PC-9 (cell line): ENCODE results near the gene CELSR3. TPM values are rescaled to one million over a fixed set of nuclear protein-coding genes. Genes with fewer than 3 reads are reported as not detected.
A peak's percentile ranks its signal among the peaks of the same experiment; 100 is the strongest.

Experiments used
- BruUV-seq: library from RNA; stranded (reverse); fragments of 400-500 nt; replicated peaks from 2 replicates; lab custom pipeline; 2021; lab: Mats Ljungman, UMichigan
- CTCF ChIA-PET: fragments of 300-600 bp; sonication (Branson Sonifier 250); formaldehyde crosslinking; loops from one replicate; lab custom pipeline; 2022; ENCODE audit warnings: antibody characterized with exemption; lab: Charles Lee
- POLR2A ChIA-PET: fragments of 300-600 bp; sonication (Branson Sonifier 250); formaldehyde crosslinking; loops from one replicate; lab custom pipeline; 2022; ENCODE audit warnings: antibody characterized with exemption; ENCODE audit not compliant: unreplicated experiment; lab: Charles Lee
- DNase-seq, 2 experiments: peaks; one replicate each; pipeline versions ENCODE4 v3.0.0 to v3.0.0-alpha.2; 2015 to 2022; ENCODE audit warnings: mixed read lengths in 1 of 2
- H2AFZ ChIP-seq: fragments of 200-600 bp; sonication (generic); 2 replicates; pipeline ENCODE4 v1.8.1; 2017; ENCODE audit warnings: antibody characterized with exemption
- H3F3A ChIP-seq: fragments of 200-600 bp; sonication (generic); 2 replicates; pipeline ENCODE4 v1.8.1; 2017; ENCODE audit warnings: antibody characterized with exemption, mild to moderate bottlenecking, low read depth; ENCODE audit not compliant: insufficient read depth
- H3K27ac ChIP-seq: fragments of 200-600 bp; sonication (generic); 2 replicates; pipeline ENCODE4 v1.6.1; 2016; ENCODE audit warnings: mixed run types
- H3K27me3 ChIP-seq: fragments of 200-600 bp; sonication (generic); 2 replicates; pipeline ENCODE4 v1.6.1; 2016; ENCODE audit warnings: low read depth, mixed run types; ENCODE audit not compliant: insufficient read depth
- H3K36me3 ChIP-seq: fragments of 200-600 bp; sonication (generic); 2 replicates; pipeline ENCODE4 v1.6.1; 2016; ENCODE audit warnings: low read depth, mixed run types
- H3K4me1 ChIP-seq: fragments of 200-600 bp; sonication (generic); replicated peaks from 2 replicates; pipeline ENCODE4 v1.6.1; 2016; ENCODE audit warnings: mixed run types; ENCODE audit not compliant: insufficient read depth
- H3K4me2 ChIP-seq: fragments of 200-600 bp; sonication (generic); 2 replicates; pipeline ENCODE4 v1.6.1; 2017; ENCODE audit warnings: mixed run types
- H3K4me3 ChIP-seq: fragments of 200-600 bp; sonication (generic); 2 replicates; pipeline ENCODE4 v1.6.1; 2016; ENCODE audit warnings: mixed run types
- H3K79me2 ChIP-seq: fragments of 200-600 bp; sonication (generic); 2 replicates; pipeline ENCODE4 v1.6.1; 2017; ENCODE audit warnings: low read depth, mixed run types
- H3K9me2 ChIP-seq: fragments of 200-600 bp; sonication (generic); 2 replicates; pipeline ENCODE4 v1.8.1; 2017; ENCODE audit warnings: mild to moderate bottlenecking; ENCODE audit not compliant: insufficient read depth
- H3K9me3 ChIP-seq: fragments of 200-600 bp; sonication (generic); 2 replicates; pipeline ENCODE4 v1.8.1; 2016; ENCODE audit warnings: low read depth; ENCODE audit not compliant: insufficient read depth
- H4K20me1 ChIP-seq: fragments of 200-600 bp; sonication (generic); 2 replicates; pipeline ENCODE4 v1.8.1; 2017; ENCODE audit not compliant: insufficient read depth
- EZH2 ChIP-seq: fragments of 200-600 bp; sonication (generic); IDR thresholded peaks from 2 replicates; pipeline ENCODE4 v1.8.0; 2017; ENCODE audit warnings: antibody characterized with exemption, low read depth
- intact Hi-C: fragments of 100-400 bp; cut with micrococcal nuclease; formaldehyde crosslinking; loops from one replicate; pipeline ENCODE4 v1.10.0; 2022; ENCODE audit not compliant: unreplicated experiment
- total RNA-seq: library from RNA; stranded (reverse); gene quantifications from 2 replicates; pipeline ENCODE4 v1.2.3, GENCODE V29; 2021
- TF ChIP-seq, protein P1 (sequence below): fragments of 200-600 bp; sonication (generic); conservative IDR thresholded peaks from 2 replicates; pipeline ENCODE4 v1.6.1; 2017; ENCODE audit warnings: mixed run types, antibody characterized with exemption, mild to moderate bottlenecking, moderate library complexity

The CELSR3 gene
- total RNA-seq, 1 experiment from 2014 or later = 9.9 TPM

DNA sequence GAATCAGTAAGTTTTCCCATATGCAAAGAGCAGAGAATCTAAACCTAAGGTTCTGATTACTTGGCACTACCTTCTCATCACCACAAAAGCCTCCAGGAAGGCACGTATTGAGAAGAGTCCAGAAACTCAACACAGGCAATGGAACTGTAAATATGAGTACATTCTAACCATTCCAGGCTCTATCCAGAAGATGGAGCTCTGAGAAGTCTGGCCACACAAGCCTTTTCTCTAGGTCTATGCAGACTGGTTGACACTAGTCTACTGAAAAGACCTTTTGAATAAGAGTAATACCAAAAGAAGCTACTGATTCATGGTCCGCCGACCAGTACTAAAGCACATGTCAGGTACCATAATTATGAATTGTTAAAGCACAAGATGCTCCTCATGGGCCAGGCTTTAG lies 35.3 kb upstream of the CELSR3 start:
- Histone ChIP-seq H3F3A (peaks cover 43% of the 10 kb centered on the region), H3K27ac (no peak overlapping the region), H3K9me2 (no peaks in the 10 kb centered on the region), H2AFZ (no peak overlapping the region), H3K79me2 (peaks cover 80% of the 10 kb centered on the region), H3K27me3 (no peaks in the 10 kb centered on the region), H3K4me1 (peaks cover 18% of the 10 kb centered on the region), H3K4me2 (no peak overlapping the region), H3K4me3 (no peak overlapping the region), H3K36me3 (peaks cover 10% of the 10 kb centered on the region), H3K9me3 (no peaks in the 10 kb centered on the region), H4K20me1 (peaks cover 94% of the 10 kb centered on the region)
- TF ChIP-seq, protein P1, sequence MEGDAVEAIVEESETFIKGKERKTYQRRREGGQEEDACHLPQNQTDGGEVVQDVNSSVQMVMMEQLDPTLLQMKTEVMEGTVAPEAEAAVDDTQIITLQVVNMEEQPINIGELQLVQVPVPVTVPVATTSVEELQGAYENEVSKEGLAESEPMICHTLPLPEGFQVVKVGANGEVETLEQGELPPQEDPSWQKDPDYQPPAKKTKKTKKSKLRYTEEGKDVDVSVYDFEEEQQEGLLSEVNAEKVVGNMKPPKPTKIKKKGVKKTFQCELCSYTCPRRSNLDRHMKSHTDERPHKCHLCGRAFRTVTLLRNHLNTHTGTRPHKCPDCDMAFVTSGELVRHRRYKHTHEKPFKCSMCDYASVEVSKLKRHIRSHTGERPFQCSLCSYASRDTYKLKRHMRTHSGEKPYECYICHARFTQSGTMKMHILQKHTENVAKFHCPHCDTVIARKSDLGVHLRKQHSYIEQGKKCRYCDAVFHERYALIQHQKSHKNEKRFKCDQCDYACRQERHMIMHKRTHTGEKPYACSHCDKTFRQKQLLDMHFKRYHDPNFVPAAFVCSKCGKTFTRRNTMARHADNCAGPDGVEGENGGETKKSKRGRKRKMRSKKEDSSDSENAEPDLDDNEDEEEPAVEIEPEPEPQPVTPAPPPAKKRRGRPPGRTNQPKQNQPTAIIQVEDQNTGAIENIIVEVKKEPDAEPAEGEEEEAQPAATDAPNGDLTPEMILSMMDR = no peak
- TF ChIP-seq EZH2 = no peak
- no TSS peak for BruUV-seq
- intact Hi-C loops = no loop called here
- no peak for DNase-seq
- POLR2A ChIA-PET = no interaction called here
- CTCF ChIA-PET = no interaction called here

DNA sequence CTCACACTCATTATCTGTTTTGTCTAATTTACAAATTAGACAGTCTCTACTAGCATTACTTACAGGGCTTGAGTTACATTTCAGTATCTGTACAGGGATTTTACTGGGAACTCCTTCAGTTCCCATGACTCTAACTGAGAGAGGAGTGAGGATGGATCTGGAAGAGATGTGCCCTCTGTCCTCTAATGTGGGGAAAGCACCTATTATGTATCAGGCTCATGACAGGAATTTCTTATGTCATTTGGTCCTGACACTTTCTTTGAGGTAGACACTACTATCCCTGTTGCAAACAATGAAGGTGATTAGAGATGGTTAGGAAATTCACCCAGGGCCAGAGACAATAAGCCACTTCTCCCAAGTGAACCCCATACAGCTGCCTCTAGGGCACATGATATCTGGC lies 33.9 kb upstream of the CELSR3 start:
- Histone ChIP-seq H3K79me2 (peaks cover 73% of the 10 kb centered on the region), H3K4me1 (peaks cover 18% of the 10 kb centered on the region), H3K4me3 (no peak overlapping the region), H3K27ac (0 out of 2 replicates have a peak overlapping the region, but pooled peaks have one; percentile 29), H2AFZ (no peak overlapping the region), H3F3A (peaks cover 45% of the 10 kb centered on the region), H3K36me3 (peaks cover 13% of the 10 kb centered on the region), H3K9me2 (no peaks in the 10 kb centered on the region), H3K27me3 (no peaks in the 10 kb centered on the region), H4K20me1 (peaks cover 89% of the 10 kb centered on the region), H3K4me2 (no peak overlapping the region), H3K9me3 (no peaks in the 10 kb centered on the region)
- no peak for DNase-seq
- no TSS peak for BruUV-seq
- ChIA-PET CTCF (no interaction called here), POLR2A (no interaction called here)
- TF ChIP-seq, protein P1 = no peak
- no peak for TF ChIP-seq EZH2
- intact Hi-C loops = no loop called here

DNA sequence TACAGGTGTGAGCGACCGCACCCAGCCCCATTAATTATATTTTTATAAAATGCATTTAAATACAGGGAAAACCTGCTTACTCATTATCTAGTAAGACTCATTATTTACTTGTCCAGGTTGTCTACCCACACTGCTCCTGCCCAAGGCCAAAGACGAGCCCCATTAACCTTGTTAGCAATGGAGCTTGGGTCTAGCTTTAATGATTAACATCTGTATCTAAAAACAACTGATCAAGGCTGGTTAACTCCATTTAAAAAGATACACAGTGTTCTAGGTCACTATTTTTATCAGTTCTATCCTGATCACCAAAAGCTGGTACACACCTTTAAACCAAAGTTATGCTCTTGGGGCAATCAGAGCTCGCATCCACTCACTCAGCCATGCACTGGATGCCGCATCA lies 33.5 kb upstream of the CELSR3 start:
- Histone ChIP-seq H3K4me2 (no peak overlapping the region), H2AFZ (no peak overlapping the region), H3K27me3 (no peaks in the 10 kb centered on the region), H3K79me2 (peaks cover 69% of the 10 kb centered on the region), H4K20me1 (peaks cover 85% of the 10 kb centered on the region), H3K4me3 (no peak overlapping the region), H3K36me3 (peaks cover 13% of the 10 kb centered on the region), H3K4me1 (peaks cover 18% of the 10 kb centered on the region), H3K9me2 (no peaks in the 10 kb centered on the region), H3K9me3 (no peaks in the 10 kb centered on the region), H3F3A (peaks cover 47% of the 10 kb centered on the region), H3K27ac (0 out of 2 replicates have a peak overlapping the region, but pooled peaks have one; percentile 29)
- POLR2A ChIA-PET = interaction anchor here (0.6 to 0.8 kb wide), 3 partner anchors 19 to 226 kb away, joined by 3 to 8 read pairs (median 5); no protein-coding TSS in a partner anchor
- no TSS peak for BruUV-seq
- no peak for DNase-seq
- CTCF ChIA-PET = no interaction called here
- TF ChIP-seq, protein P1 = no peak
- TF ChIP-seq EZH2 = no peak
- intact Hi-C loops = no loop called here
